K562 (cell line): ENCODE measurements around the gene SHISAL1. TPM values are rescaled to one million over a fixed set of nuclear protein-coding genes. Genes with fewer than 3 reads are reported as not detected.

Source experiments
- ATAC-seq: fragments of 200-7000 bp; cut with Tn5 transposase; 3 replicates; pipeline ENCODE4 v1.9.1; 2020; ENCODE audit warnings: moderate library complexity
- BruUV-seq: library from RNA; stranded (reverse); fragments of 400-500 nt; replicated peaks from 2 replicates; lab custom pipeline; 2021; lab: Mats Ljungman, UMichigan
- CTCF ChIA-PET: fragments of 300-600 bp; formaldehyde crosslinking; extraction: SDS; loops from one replicate; lab custom pipeline; 2021; ENCODE audit warnings: low intra/inter-chr PET ratio; lab: Yijun Ruan, JAX
- POLR2A ChIA-PET: fragments of 300-600, 350-650 bp; sonication (Branson Sonifier 250); formaldehyde crosslinking; extraction: SDS; loops from one replicate; lab custom pipeline; 2021; ENCODE audit warnings: antibody characterized with exemption, inconsistent platforms; lab: Yijun Ruan, JAX
- DNase-seq, 4 experiments: peaks; one replicate each; pipeline versions ENCODE4 v3.0.0 to v3.0.0-alpha.2; 2011 to 2018; ENCODE audit warnings: low spot score in 3 of 4, mixed read lengths in 3 of 4; ENCODE audit errors: extremely low read depth in 1 of 4
- FAIRE-seq: peaks from 2 replicates; lab custom pipeline; 2011; peaks lifted over from hg19 to GRCh38; lab: Jason Lieb, UNC
- H2AFZ ChIP-seq: 2 replicates; pipeline ENCODE4 v1.6.0; 2011; ENCODE audit warnings: low read depth, low read length, control low read depth, inconsistent platforms
- H3K27ac ChIP-seq: fragments of 200-600 bp; 3 replicates; pipeline ENCODE4 v1.8.0; 2011; ENCODE audit warnings: low read depth, mild to moderate bottlenecking, control low read depth, inconsistent platforms, low read length, moderate library complexity, mixed read lengths; ENCODE audit errors: extremely low read depth
- H3K27me3 ChIP-seq, 2 experiments: fragments of 300-600 bp in 1 of 2; 2 replicates in 1 of 2; 3 replicates in 1 of 2; pipeline versions ENCODE4 v1.6.0 to v1.8.0; 2011; ENCODE audit warnings: inconsistent platforms in 2 of 2, low read length in 2 of 2, mild to moderate bottlenecking in 1 of 2, mixed read lengths in 1 of 2, moderate library complexity in 1 of 2; ENCODE audit not compliant: control insufficient read depth in 2 of 2, insufficient read depth in 2 of 2
- H3K36me3 ChIP-seq: fragments of 300-600 bp; 3 replicates; pipeline ENCODE4 v1.8.0; 2011; ENCODE audit warnings: mild to moderate bottlenecking, low read length, inconsistent platforms; ENCODE audit not compliant: control insufficient read depth, insufficient read depth
- H3K4me1 ChIP-seq, 2 experiments: fragments of 200-600 bp in 1 of 2; replicated peaks in 1 of 2; 2 replicates in 1 of 2; 3 replicates in 1 of 2; pipeline versions ENCODE4 v1.5.1 to v1.8.0; 2011; ENCODE audit warnings: inconsistent platforms in 2 of 2, low read length in 2 of 2, mild to moderate bottlenecking in 1 of 2, mixed read lengths in 1 of 2, moderate library complexity in 1 of 2; ENCODE audit not compliant: control insufficient read depth in 2 of 2, insufficient read depth in 2 of 2
- H3K4me2 ChIP-seq: 2 replicates; pipeline ENCODE4 v1.6.1; 2011; ENCODE audit warnings: low read length, control low read depth, inconsistent platforms, mixed read lengths; ENCODE audit not compliant: insufficient read depth
- H3K4me3 ChIP-seq: fragments of 200-600 bp; sonication (generic), shearing (Covaris generic); 2 replicates; pipeline ENCODE4 v1.5.1; 2016; ENCODE audit warnings: control low read depth, inconsistent platforms
- H3K79me2 ChIP-seq: fragments of 200-600 bp; 3 replicates; pipeline ENCODE4 v1.8.0; 2011; ENCODE audit warnings: low read length, inconsistent platforms; ENCODE audit not compliant: control insufficient read depth, insufficient read depth
- H3K9ac ChIP-seq, 2 experiments: 2 replicates each; pipeline versions ENCODE4 v1.6.0 to v1.6.1; 2011; ENCODE audit warnings: low read depth in 2 of 2, low read length in 2 of 2, control low read depth in 1 of 2, inconsistent platforms in 1 of 2, mild to moderate bottlenecking in 1 of 2, mixed read lengths in 1 of 2; ENCODE audit not compliant: insufficient read depth in 1 of 2
- H3K9me1 ChIP-seq: one replicate; pipeline ENCODE4 v1.6.0; 2011; ENCODE audit warnings: inconsistent platforms, mild to moderate bottlenecking, low read length, moderate library complexity; ENCODE audit not compliant: control insufficient read depth, insufficient read depth
- H3K9me3 ChIP-seq: replicated peaks from 2 replicates; pipeline ENCODE4 v1.5.1; 2011; ENCODE audit warnings: low read depth, low read length, inconsistent platforms; ENCODE audit not compliant: control insufficient read depth, insufficient read depth
- H4K20me1 ChIP-seq: replicated peaks from 2 replicates; pipeline ENCODE4 v1.6.1; 2011; ENCODE audit warnings: low read length, inconsistent platforms, mixed read lengths; ENCODE audit not compliant: control insufficient read depth, insufficient read depth
- CTCF ChIP-seq, 3 experiments: IDR thresholded peaks in 2 of 3; conservative IDR thresholded peaks in 1 of 3; 2 replicates each; pipeline ENCODE4 v1.5.1; 2011 to 2012; ENCODE audit warnings: low read length in 3 of 3, mild to moderate bottlenecking in 3 of 3, control low read depth in 2 of 3, improper control_type of control experiment in 1 of 3, inconsistent platforms in 1 of 3, low read depth in 1 of 3, mixed read lengths in 1 of 3, moderate library complexity in 1 of 3; ENCODE audit not compliant: insufficient read depth in 2 of 3
- MTA1 ChIP-seq: fragments of 450-650 bp; IDR thresholded peaks from 2 replicates; pipeline ENCODE4 v1.6.1; 2017; ENCODE audit warnings: borderline replicate concordance
- TARDBP ChIP-seq: fragments of 450-650 bp; IDR thresholded peaks from 2 replicates; pipeline ENCODE4 v1.6.1; 2016
- ZFP36 ChIP-seq: fragments of 150-350 bp; IDR thresholded peaks from 2 replicates; pipeline ENCODE4 v1.6.1; 2018; ENCODE audit warnings: low read length, low read depth; ENCODE audit not compliant: partially characterized antibody
- WGBS: fragments of 100-300 bp; shearing (Covaris generic); methylation state at CpG from one replicate; pipeline ENCODE4 v1.1.6; 2016; ENCODE audit warnings: low coverage, mixed read lengths; ENCODE audit not compliant: insufficient coverage; ENCODE audit errors: missing lambda C conversion rate; 5-methylcytosine and 5-hydroxymethylcytosine counted together
- in situ Hi-C: fragments of 300-500 bp; cut with MboI; formaldehyde crosslinking; loops from 4 replicates; pipeline ENCODE4 v1.15.0; 2018; ENCODE audit warnings: inconsistent platforms, mixed read lengths
- intact Hi-C: fragments of 100-400 bp; cut with micrococcal nuclease; formaldehyde crosslinking; loops from 2 replicates; pipeline ENCODE4 v1.14.2; 2022
- polyA plus RNA-seq, 8 experiments: library from polyadenylated mRNA; depleted of rRNA in 4 of 8; stranded (reverse) in 5 of 8; unstranded in 3 of 8; fragments of >200 nt; fragmentation: Nextera tagmentation in 2 of 8; fragmentation: Illumina TruSeq in 1 of 8; extraction: Ambion mirVana in 2 of 8; extraction: Trizol in 1 of 8; gene quantifications; 2 replicates each; pipeline versions ENCODE4 v1.2.1 to v1.2.3, GENCODE V29; 2011 to 2014; ENCODE audit warnings: inconsistent platforms in 1 of 8, missing spikeins in 1 of 8
- total RNA-seq, 7 experiments: library from RNA; depleted of rRNA in 6 of 7; stranded (reverse); fragments of >200 nt in 6 of 7; fragmentation: Illumina TruSeq in 2 of 7; extraction: Trizol in 2 of 7; gene quantifications; 2 replicates each; pipeline versions ENCODE4 v1.2.1 to v1.2.3, GENCODE V29; 2011 to 2021; ENCODE audit warnings: low replicate concordance in 1 of 7

Gene SHISAL1
- total and polyA plus RNA-seq, 9 of the 15 experiments (the other 6 are each of a cell fraction or from before 2014, with no cell fraction given), result not detected

- no peak overlapping the region for H3K4me3 ChIP-seq
- H3K4me2 ChIP-seq, result no peak overlapping the region
- TF ChIP-seq ZFP36 (peak; percentile 17), TARDBP (no peak)
- WGBS, result 0% methylated on average over 20 of the region's 21 CpGs
- in situ Hi-C loops (no loop called here), intact Hi-C loops (no loop called here)
- H3K27me3 ChIP-seq, result peaks cover 0 to 5% of the 10 kb centered on the region in 2 experiments; a peak in 1 of 5 replicates
- ATAC-seq, result no peak
- no peak for FAIRE-seq
- BruUV-seq, result no TSS peak
- no peak overlapping the region for H3K27ac ChIP-seq
- H3K79me2 ChIP-seq, result no peaks in the 10 kb centered on the region
- no peaks in the 10 kb centered on the region for H4K20me1 ChIP-seq
- no peaks in the 10 kb centered on the region for H3K36me3 ChIP-seq
- H2AFZ ChIP-seq, result no peak overlapping the region
- ChIA-PET POLR2A (interaction anchor here (0.5 to 1.5 kb wide), 3 partner anchors 8 to 346 kb away, joined by 3 read pairs; no protein-coding TSS in a partner anchor), CTCF (no interaction called here)
- DNase-seq, result no peak
- H3K4me1 ChIP-seq, result no peaks in the 10 kb centered on the region; a peak in 1 of 5 replicates
- no peak overlapping the region for H3K9ac ChIP-seq
- no peaks in the 10 kb centered on the region for H3K9me3 ChIP-seq
- no peaks in the 10 kb centered on the region for H3K9me1 ChIP-seq
Observed at GRCh38 chr22:44340271-44341239, 27.8 kb upstream of the SHISAL1 start.

DNA sequence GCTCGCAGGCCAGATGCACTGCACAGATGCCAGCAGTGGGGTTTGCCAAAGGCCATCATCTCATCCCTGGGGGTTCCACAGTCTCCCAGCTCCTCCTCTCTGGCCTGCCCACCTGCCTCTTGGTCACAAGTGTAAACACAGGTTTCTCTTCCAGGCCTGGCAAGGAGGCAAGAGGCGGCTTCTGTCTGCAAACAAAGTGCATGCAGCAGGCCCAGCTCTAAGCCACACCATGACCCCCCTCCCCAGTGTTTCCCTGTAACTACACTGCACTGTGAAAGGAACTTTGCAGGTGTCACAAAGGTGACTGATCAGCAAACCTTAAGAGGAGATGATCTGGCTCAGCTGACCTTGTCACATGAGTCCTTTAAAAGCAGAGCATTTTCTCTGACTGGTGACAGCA is 26.2 kb upstream of the SHISAL1 start:
- Histone ChIP-seq H3K27me3 (peaks cover 0 to 5% of the 10 kb centered on the region in 2 experiments; a peak in 1 of 5 replicates), H3K9me3 (no peaks in the 10 kb centered on the region), H3K27ac (no peak overlapping the region), H3K36me3 (no peaks in the 10 kb centered on the region), H3K9me1 (no peaks in the 10 kb centered on the region), H3K79me2 (no peaks in the 10 kb centered on the region), H2AFZ (no peak overlapping the region), H3K4me3 (no peak overlapping the region), H3K4me2 (no peak overlapping the region), H4K20me1 (no peaks in the 10 kb centered on the region), H3K9ac (no peak overlapping the region), H3K4me1 (no peaks in the 10 kb centered on the region; a peak in 1 of 5 replicates)
- POLR2A ChIA-PET, result interaction anchor here (0.6 kb wide), 1 partner anchor 44 kb away, joined by 3 read pairs; no protein-coding TSS in a partner anchor
- intact Hi-C loops (no loop called here), in situ Hi-C loops (no loop called here)
- CTCF ChIA-PET, result no interaction called here
- ATAC-seq (no peak), DNase-seq (no peak), FAIRE-seq (no peak)
- no TSS peak for BruUV-seq
- TF ChIP-seq MTA1 (no peak), CTCF (IDR thresholded peaks at IDR 0.05 in 2 of 3, conservative IDR thresholded peaks at IDR 0.05 in 1 of 3; ENCODE audit: insufficient read depth in 2 of 3, low read depth in 1 of 3, low read length in 3 of 3) (no peak)
- WGBS, result 0% methylated on average over 1 of the region's 2 CpGs
